SH-SY5Y (cell line): ENCODE data around the gene ARHGAP1.

Experiments used
- GATA2 ChIP-seq: IDR thresholded peaks from 2 replicates; pipeline ENCODE4 v1.6.1; 2011; ENCODE audit warnings: mild to moderate bottlenecking, low read depth, low read length
- GATA3 ChIP-seq: IDR thresholded peaks from 2 replicates; pipeline ENCODE4 v1.6.1; 2011; ENCODE audit warnings: low read depth, mild to moderate bottlenecking, low read length, moderate library complexity

- TF ChIP-seq GATA2, result no peak
- no peak for TF ChIP-seq GATA3
Measured at GRCh38 chr11:46682773-46683752, 17.4 kb downstream of the ARHGAP1 start.
